Measurements from ENCODE around the gene CAMKK1. TPM values are rescaled to one million over a fixed set of nuclear protein-coding genes. Genes with fewer than 3 reads are reported as not detected.

The CAMKK1 gene
- total RNA-seq, 1 donor from 2014 or later = 4.5 TPM

- Mint-ChIP-seq H3K27ac (ENCODE audit: unreplicated experiment) (no peak overlapping the region), H3K4me1 (peaks cover 4% of the 10 kb centered on the region), H3K36me3 (ENCODE audit: low read depth) (no peaks in the 10 kb centered on the region), H3K9me3 (no peaks in the 10 kb centered on the region), H3K27me3 (ENCODE audit: low read depth) (no peaks in the 10 kb centered on the region), H3K4me3 (no peak overlapping the region)
- no peak for DNase-seq (ENCODE audit: low read depth, low spot score)
- TF ChIP-seq CTCF (conservative IDR thresholded peaks at IDR 0.05) = no peak
Measured at GRCh38 chr17:3873862-3874261, 19.0 kb downstream of the CAMKK1 start.

- no peak overlapping the region for H3K4me3 Mint-ChIP-seq
- TF ChIP-seq CTCF (conservative IDR thresholded peaks at IDR 0.05) = no peak
- DNase-seq (ENCODE audit: low read depth, low spot score) = no peak
- peaks cover 4% of the 10 kb centered on the region for H3K4me1 Mint-ChIP-seq
- no peak overlapping the region for H3K27ac Mint-ChIP-seq (ENCODE audit: unreplicated experiment)
- H3K27me3 Mint-ChIP-seq (ENCODE audit: low read depth) = no peaks in the 10 kb centered on the region
- H3K9me3 Mint-ChIP-seq = no peaks in the 10 kb centered on the region
- H3K36me3 Mint-ChIP-seq (ENCODE audit: low read depth) = no peaks in the 10 kb centered on the region
Measured at GRCh38 chr17:3870871-3871306, 22.0 kb downstream of the CAMKK1 start.

- Mint-ChIP-seq H3K27me3 (ENCODE audit: low read depth) (no peaks in the 10 kb centered on the region), H3K4me3 (no peak overlapping the region)
- TF ChIP-seq CTCF (conservative IDR thresholded peaks at IDR 0.05) = no peak
Measured at GRCh38 chr17:3867606-3868005, 25.2 kb downstream of the CAMKK1 start.

GRCh38 chr17:3867106-3867505 is 25.7 kb downstream of the CAMKK1 start:
- TF ChIP-seq CTCF (conservative IDR thresholded peaks at IDR 0.05) = no peak
- Mint-ChIP-seq H3K4me1 (peaks cover 4% of the 10 kb centered on the region), H3K27ac (ENCODE audit: unreplicated experiment) (peak overlapping the region; percentile 45), H3K4me3 (no peak overlapping the region), H3K36me3 (ENCODE audit: low read depth) (no peaks in the 10 kb centered on the region), H3K27me3 (ENCODE audit: low read depth) (no peaks in the 10 kb centered on the region), H3K9me3 (no peaks in the 10 kb centered on the region)
- DNase-seq (ENCODE audit: low read depth, low spot score) = no peak

More at GRCh38 chr17:3867606-3868005, 25.2 kb downstream of the CAMKK1 start:
- peak overlapping the region; percentile 55 for H3K27ac Mint-ChIP-seq (ENCODE audit: unreplicated experiment)
- peaks cover 4% of the 10 kb centered on the region for H3K4me1 Mint-ChIP-seq
- H3K36me3 Mint-ChIP-seq (ENCODE audit: low read depth) = no peaks in the 10 kb centered on the region
- DNase-seq (ENCODE audit: low read depth, low spot score) = no peak
- no peaks in the 10 kb centered on the region for H3K9me3 Mint-ChIP-seq

GRCh38 chr17:3866276-3866675 is 26.6 kb downstream of the CAMKK1 start:
- H3K27me3 Mint-ChIP-seq (ENCODE audit: low read depth) = no peaks in the 10 kb centered on the region
- H3K4me3 Mint-ChIP-seq = no peak overlapping the region
- no peaks in the 10 kb centered on the region for H3K36me3 Mint-ChIP-seq (ENCODE audit: low read depth)
- no peak for DNase-seq (ENCODE audit: low read depth, low spot score)
- no peaks in the 10 kb centered on the region for H3K9me3 Mint-ChIP-seq
- no peak overlapping the region for H3K27ac Mint-ChIP-seq (ENCODE audit: unreplicated experiment)
- peaks cover 4% of the 10 kb centered on the region for H3K4me1 Mint-ChIP-seq
- TF ChIP-seq CTCF (conservative IDR thresholded peaks at IDR 0.05) = no peak

GRCh38 chr17:3865176-3865575 is 27.7 kb downstream of the CAMKK1 start:
- Mint-ChIP-seq H3K9me3 (no peaks in the 10 kb centered on the region), H3K27ac (ENCODE audit: unreplicated experiment) (peak overlapping the region; percentile 35), H3K4me3 (no peak overlapping the region), H3K27me3 (ENCODE audit: low read depth) (no peaks in the 10 kb centered on the region), H3K36me3 (ENCODE audit: low read depth) (no peaks in the 10 kb centered on the region), H3K4me1 (no peaks in the 10 kb centered on the region)
- DNase-seq (ENCODE audit: low read depth, low spot score) = no peak
- TF ChIP-seq CTCF (conservative IDR thresholded peaks at IDR 0.05) = no peak
